ENCODE data around the gene S1PR1. TPM values are rescaled to one million over a fixed set of nuclear protein-coding genes. Genes with fewer than 3 reads are reported as not detected.
A peak's percentile ranks its signal among the peaks of the same experiment; 100 is the strongest.
"Not testable (repeated sequence)": the region's sequence is repeated elsewhere in the genome, so short reads cannot be mapped to it uniquely, and the experiment has no call there.

Gene S1PR1
- total RNA-seq, 1 experiment from 2014 or later: 1.1 TPM

GRCh38 chr1:101200513-101200912 lies 36.3 kb upstream of the S1PR1 start:
- no TSS peak for BruUV-seq (replicated peaks)
- DNase-seq (ENCODE audit: low spot score): no peak
- intact Hi-C loops (cut with micrococcal nuclease; ENCODE audit: unreplicated experiment): no loop called here
- no peaks in the 10 kb centered on the region for H3K9me3 ChIP-seq (ENCODE audit: low read depth, low read length, poor library complexity, severe bottlenecking)
- H3K36me3 ChIP-seq (ENCODE audit: insufficient read depth, low read length, poor library complexity, severe bottlenecking): no peaks in the 10 kb centered on the region
- TF ChIP-seq EZH2 (IDR thresholded peaks at IDR 0.05; ENCODE audit: borderline replicate concordance, low read depth, low read length, poor library complexity, severe bottlenecking) (no peak), CTCF (conservative IDR thresholded peaks at IDR 0.05; ENCODE audit: low read depth, low read length) (no peak)
- H3K27me3 ChIP-seq (replicated peaks; ENCODE audit: insufficient read depth, low read depth, low read length, poor library complexity): no peaks in the 10 kb centered on the region
- no peak overlapping the region for H3K4me3 ChIP-seq (ENCODE audit: low read depth, low read length, poor library complexity, severe bottlenecking)
- CTCF ChIA-PET: no interaction called here
- no peak overlapping the region for H3K27ac ChIP-seq (ENCODE audit: low read depth, low read length, poor library complexity, severe bottlenecking)
- no peaks in the 10 kb centered on the region for H3K4me1 ChIP-seq (ENCODE audit: insufficient read depth, low read length, poor library complexity, severe bottlenecking)
- POLR2A ChIA-PET (ENCODE audit: low non-redundant PET): no interaction called here

GRCh38 chr1:101203820-101204540 lies 32.8 kb upstream of the S1PR1 start:
- Histone ChIP-seq H3K27me3 (replicated peaks; ENCODE audit: insufficient read depth, low read depth, low read length, poor library complexity) (no peaks in the 10 kb centered on the region), H3K9me3 (ENCODE audit: low read depth, low read length, poor library complexity, severe bottlenecking) (no peaks in the 10 kb centered on the region), H3K36me3 (ENCODE audit: insufficient read depth, low read length, poor library complexity, severe bottlenecking) (no peaks in the 10 kb centered on the region), H3K4me3 (ENCODE audit: low read depth, low read length, poor library complexity, severe bottlenecking) (no peak overlapping the region), H3K4me1 (ENCODE audit: insufficient read depth, low read length, poor library complexity, severe bottlenecking) (no peaks in the 10 kb centered on the region), H3K27ac (ENCODE audit: low read depth, low read length, poor library complexity, severe bottlenecking) (no peak overlapping the region)
- CTCF ChIA-PET: interaction anchor here (0.6 kb wide), 1 partner anchor 105 kb away, joined by 4 read pairs; no protein-coding TSS in a partner anchor
- POLR2A ChIA-PET (ENCODE audit: low non-redundant PET): no interaction called here
- intact Hi-C loops (cut with micrococcal nuclease; ENCODE audit: unreplicated experiment): no loop called here
- TF ChIP-seq EZH2 (IDR thresholded peaks at IDR 0.05; ENCODE audit: borderline replicate concordance, low read depth, low read length, poor library complexity, severe bottlenecking) (no peak), CTCF (conservative IDR thresholded peaks at IDR 0.05; ENCODE audit: low read depth, low read length) (no peak)
- DNase-seq (ENCODE audit: low spot score): peak; percentile 27
- BruUV-seq (replicated peaks): no TSS peak

GRCh38 chr1:101205457-101205856 lies 31.4 kb upstream of the S1PR1 start:
- CTCF ChIA-PET: no interaction called here
- DNase-seq (ENCODE audit: low spot score): no peak
- intact Hi-C loops (cut with micrococcal nuclease; ENCODE audit: unreplicated experiment): no loop called here

GRCh38 chr1:101206139-101206538 lies 30.7 kb upstream of the S1PR1 start:
- H3K4me1 ChIP-seq (ENCODE audit: insufficient read depth, low read length, poor library complexity, severe bottlenecking); H3K27ac ChIP-seq (ENCODE audit: low read depth, low read length, poor library complexity, severe bottlenecking); intact Hi-C loops (cut with micrococcal nuclease; ENCODE audit: unreplicated experiment); H3K27me3 ChIP-seq (replicated peaks; ENCODE audit: insufficient read depth, low read depth, low read length, poor library complexity); DNase-seq (ENCODE audit: low spot score); CTCF ChIA-PET; H3K9me3 ChIP-seq (ENCODE audit: low read depth, low read length, poor library complexity, severe bottlenecking); POLR2A ChIA-PET (ENCODE audit: low non-redundant PET); H3K4me3 ChIP-seq (ENCODE audit: low read depth, low read length, poor library complexity, severe bottlenecking); H3K36me3 ChIP-seq (ENCODE audit: insufficient read depth, low read length, poor library complexity, severe bottlenecking); BruUV-seq (replicated peaks): not testable (repeated sequence)

More at GRCh38 chr1:101205457-101205856, 31.4 kb upstream of the S1PR1 start:
- Histone ChIP-seq H3K9me3 (ENCODE audit: low read depth, low read length, poor library complexity, severe bottlenecking) (no peaks in the 10 kb centered on the region), H3K4me3 (ENCODE audit: low read depth, low read length, poor library complexity, severe bottlenecking) (no peak overlapping the region), H3K27ac (ENCODE audit: low read depth, low read length, poor library complexity, severe bottlenecking) (no peak overlapping the region), H3K36me3 (ENCODE audit: insufficient read depth, low read length, poor library complexity, severe bottlenecking) (no peaks in the 10 kb centered on the region), H3K4me1 (ENCODE audit: insufficient read depth, low read length, poor library complexity, severe bottlenecking) (no peaks in the 10 kb centered on the region), H3K27me3 (replicated peaks; ENCODE audit: insufficient read depth, low read depth, low read length, poor library complexity) (no peaks in the 10 kb centered on the region)
- TF ChIP-seq EZH2 (IDR thresholded peaks at IDR 0.05; ENCODE audit: borderline replicate concordance, low read depth, low read length, poor library complexity, severe bottlenecking) (no peak), CTCF (conservative IDR thresholded peaks at IDR 0.05; ENCODE audit: low read depth, low read length) (no peak)
- POLR2A ChIA-PET (ENCODE audit: low non-redundant PET): no interaction called here
- no TSS peak for BruUV-seq (replicated peaks)

GRCh38 chr1:101207271-101207670 lies 29.5 kb upstream of the S1PR1 start:
- H3K9me3 ChIP-seq (ENCODE audit: low read depth, low read length, poor library complexity, severe bottlenecking); H3K27ac ChIP-seq (ENCODE audit: low read depth, low read length, poor library complexity, severe bottlenecking); intact Hi-C loops (cut with micrococcal nuclease; ENCODE audit: unreplicated experiment); DNase-seq (ENCODE audit: low spot score); H3K4me3 ChIP-seq (ENCODE audit: low read depth, low read length, poor library complexity, severe bottlenecking); H3K4me1 ChIP-seq (ENCODE audit: insufficient read depth, low read length, poor library complexity, severe bottlenecking); H3K36me3 ChIP-seq (ENCODE audit: insufficient read depth, low read length, poor library complexity, severe bottlenecking); BruUV-seq (replicated peaks); H3K27me3 ChIP-seq (replicated peaks; ENCODE audit: insufficient read depth, low read depth, low read length, poor library complexity); POLR2A ChIA-PET (ENCODE audit: low non-redundant PET); CTCF ChIA-PET: not testable (repeated sequence)

Data from A673 (cell line).